Jurkat, Clone E6-1 (cell line): Measurements from ENCODE around the gene CAMTA1.
"Not testable (repeated sequence)": the region's sequence is repeated elsewhere in the genome, so short reads cannot be mapped to it uniquely, and the experiment has no call there.

Experiments
- DNase-seq: peaks from one replicate; pipeline ENCODE4 v3.0.0-alpha.2; 2011; ENCODE audit warnings: low read depth, low spot score
- H3K4me3 ChIP-seq: 2 replicates; pipeline ENCODE4 v1.5.1; 2011; ENCODE audit warnings: mild to moderate bottlenecking, low read length, control low read depth, moderate library complexity

The CAMTA1 gene

GRCh38 chr1:7380712-7381111, 595.5 kb downstream of the CAMTA1 start:
- H3K4me3 ChIP-seq, result no peak overlapping the region
- no peak for DNase-seq

GRCh38 chr1:7381729-7382128, 596.5 kb downstream of the CAMTA1 start:
- not testable (repeated sequence) for DNase-seq, H3K4me3 ChIP-seq

DNA sequence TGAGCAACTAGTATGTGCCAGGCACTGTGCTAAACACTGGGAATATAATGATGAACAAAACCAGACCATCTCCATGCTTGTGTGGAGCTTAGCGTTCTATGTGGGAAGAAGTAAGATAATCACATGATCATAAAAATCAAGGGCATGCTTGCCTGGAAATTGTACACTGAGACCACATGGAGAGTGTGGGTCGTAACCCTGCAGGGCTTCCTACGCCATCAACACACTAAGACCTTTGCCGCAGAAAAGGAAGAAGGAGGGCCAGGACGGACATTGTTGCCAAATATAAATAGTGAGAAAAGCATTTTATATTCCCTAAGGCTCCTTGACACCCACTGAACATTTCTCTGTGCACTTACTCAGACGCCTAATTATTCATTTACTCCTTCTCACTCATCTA, 597.7 kb downstream of the CAMTA1 start:
- no peak for DNase-seq
- no peak overlapping the region for H3K4me3 ChIP-seq

DNA sequence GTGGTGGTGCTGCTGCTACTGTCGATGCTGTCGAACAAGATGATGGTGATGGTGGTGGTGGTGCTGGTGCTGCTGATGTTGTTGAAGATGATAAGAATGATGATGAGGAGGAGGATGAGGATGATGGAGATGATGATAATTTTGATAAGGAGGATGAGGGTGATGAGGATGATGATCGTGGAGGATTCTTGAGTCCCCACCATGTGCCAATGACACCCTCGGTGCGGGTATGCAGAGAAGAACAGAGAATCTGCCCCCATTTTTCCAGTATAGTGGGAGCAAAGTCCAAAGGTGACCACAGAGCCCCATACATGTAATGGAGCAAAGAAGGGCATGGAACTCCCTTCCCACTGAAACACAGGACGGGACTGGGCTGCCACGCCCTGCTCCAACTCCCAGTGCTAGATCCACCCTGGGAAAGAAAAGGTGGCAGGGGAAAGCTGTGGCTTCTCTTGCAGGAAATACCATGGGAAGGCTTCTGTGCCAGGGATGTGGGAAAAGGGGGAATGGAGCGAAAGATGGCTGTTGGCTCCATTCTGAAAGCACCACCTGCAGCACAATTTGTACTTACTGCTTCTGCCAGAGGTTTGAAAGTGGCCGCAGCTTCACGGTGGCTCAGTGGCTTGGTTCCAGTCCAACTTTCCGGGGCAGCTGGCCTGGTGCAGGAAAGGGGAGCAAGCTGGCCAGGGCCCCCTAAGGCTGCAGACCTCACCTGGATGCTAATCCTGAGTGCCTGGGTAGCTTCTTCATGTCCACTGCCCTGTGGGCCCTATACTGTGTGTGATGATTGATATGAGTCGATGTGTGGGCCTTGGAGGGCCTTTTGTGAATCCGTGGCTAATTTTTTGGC, 598.6 kb downstream of the CAMTA1 start:
- DNase-seq, result no peak
- H3K4me3 ChIP-seq, result no peak overlapping the region

DNA sequence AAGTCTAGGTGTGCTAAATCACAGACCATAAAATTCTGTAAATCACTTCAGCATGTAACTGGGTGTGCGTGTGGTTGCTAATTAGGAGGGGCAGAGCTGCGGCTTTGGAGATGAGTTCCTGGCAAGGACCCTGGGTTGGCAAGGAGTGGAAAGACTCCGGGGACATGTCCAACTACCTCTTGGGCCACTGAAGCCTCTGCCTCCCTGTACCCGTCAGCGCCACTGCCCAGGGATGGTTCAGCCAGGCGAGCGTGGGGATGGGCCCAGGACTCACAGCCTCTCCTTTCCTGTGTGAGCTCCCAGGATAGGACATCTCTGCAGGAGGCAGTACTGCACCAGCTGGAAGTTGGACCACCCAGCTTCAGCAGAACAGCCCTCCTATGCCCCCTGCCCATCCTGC, 599.4 kb downstream of the CAMTA1 start:
- no peak overlapping the region for H3K4me3 ChIP-seq
- no peak for DNase-seq

DNA sequence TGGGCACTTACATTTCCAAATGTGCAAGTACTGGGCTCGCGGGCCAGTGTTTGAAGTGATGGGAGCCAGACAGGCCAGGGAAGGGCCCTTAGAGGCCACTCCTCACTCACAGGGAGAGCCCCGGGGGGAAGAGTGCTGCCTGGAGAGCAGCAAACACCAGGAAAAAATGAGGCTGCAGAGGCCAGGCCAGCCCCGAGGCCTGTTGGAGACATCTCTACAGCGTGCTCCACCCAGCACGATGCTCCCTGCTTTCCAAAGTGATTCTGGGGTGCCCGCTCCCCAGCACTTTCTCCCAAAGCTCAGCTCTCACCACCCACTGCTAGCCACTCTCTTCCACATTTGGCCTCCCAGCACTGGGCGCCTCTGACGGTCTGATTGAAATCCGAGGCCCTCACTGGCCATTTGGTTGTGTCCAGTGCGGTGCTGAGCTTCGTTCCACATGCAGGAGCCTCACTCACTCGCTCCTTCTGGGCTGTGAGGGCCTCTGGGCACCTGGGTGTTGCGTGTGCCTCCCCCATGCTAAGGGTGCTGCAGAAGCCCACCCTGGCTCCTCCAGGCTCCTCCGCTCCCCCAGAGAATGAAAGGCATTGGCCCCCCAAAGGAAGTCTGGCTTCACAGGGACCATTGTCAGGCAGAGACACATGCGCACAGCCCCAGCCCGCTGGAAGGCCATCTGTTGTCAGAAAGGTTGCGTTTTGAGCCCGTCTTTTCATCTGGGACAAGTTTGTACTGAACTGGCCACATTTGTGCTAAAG, 600.4 kb downstream of the CAMTA1 start:
- no peak overlapping the region for H3K4me3 ChIP-seq
- no peak for DNase-seq

DNA sequence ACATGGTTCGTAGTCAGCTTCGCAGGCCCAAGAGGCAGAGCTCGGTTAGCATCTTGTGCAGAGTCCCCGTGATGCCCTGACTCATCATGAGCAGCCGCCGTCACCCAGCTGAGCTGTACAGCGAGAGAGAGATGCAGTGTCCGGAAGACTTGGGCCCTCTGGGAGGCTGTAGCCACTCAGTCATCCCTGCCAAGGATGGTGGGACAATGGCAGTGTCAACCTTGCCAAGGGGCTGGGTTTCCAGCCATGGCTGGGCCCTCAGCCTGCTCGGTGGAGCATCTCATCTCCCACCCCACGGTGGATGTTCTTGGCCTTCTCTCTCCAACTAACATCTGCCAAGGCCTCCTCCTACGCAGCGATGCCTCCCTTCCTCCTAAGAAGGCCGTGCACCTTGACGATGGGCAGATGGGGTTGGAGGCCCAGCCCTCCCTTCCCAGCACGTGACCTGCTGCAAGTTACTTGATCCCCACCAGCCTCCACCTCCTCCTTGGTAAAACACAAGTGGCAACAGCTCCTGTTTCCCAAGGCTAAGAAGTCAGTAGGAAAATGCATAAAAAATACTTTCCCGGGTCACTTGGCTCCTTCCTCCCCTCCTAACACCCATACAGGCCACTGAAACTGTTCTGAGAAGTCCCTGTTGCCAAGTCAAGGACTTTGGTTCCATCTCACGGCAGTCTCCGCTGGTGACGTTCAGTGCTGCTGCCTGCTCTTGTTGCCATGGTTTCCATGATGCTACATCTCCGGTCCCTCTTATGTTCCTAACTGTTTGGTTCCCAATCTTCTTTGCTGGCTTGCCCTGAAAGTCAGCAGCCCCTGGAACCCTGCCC, 601.2 kb downstream of the CAMTA1 start:
- DNase-seq, result no peak
- no peak overlapping the region for H3K4me3 ChIP-seq

GRCh38 chr1:7387053-7387927, 602.0 kb downstream of the CAMTA1 start:
- no peak for DNase-seq

GRCh38 chr1:7388141-7388487, 602.9 kb downstream of the CAMTA1 start:
- H3K4me3 ChIP-seq, result no peak overlapping the region
- no peak for DNase-seq

More at GRCh38 chr1:7387053-7387927, 602.0 kb downstream of the CAMTA1 start:
- no peak overlapping the region for H3K4me3 ChIP-seq

DNA sequence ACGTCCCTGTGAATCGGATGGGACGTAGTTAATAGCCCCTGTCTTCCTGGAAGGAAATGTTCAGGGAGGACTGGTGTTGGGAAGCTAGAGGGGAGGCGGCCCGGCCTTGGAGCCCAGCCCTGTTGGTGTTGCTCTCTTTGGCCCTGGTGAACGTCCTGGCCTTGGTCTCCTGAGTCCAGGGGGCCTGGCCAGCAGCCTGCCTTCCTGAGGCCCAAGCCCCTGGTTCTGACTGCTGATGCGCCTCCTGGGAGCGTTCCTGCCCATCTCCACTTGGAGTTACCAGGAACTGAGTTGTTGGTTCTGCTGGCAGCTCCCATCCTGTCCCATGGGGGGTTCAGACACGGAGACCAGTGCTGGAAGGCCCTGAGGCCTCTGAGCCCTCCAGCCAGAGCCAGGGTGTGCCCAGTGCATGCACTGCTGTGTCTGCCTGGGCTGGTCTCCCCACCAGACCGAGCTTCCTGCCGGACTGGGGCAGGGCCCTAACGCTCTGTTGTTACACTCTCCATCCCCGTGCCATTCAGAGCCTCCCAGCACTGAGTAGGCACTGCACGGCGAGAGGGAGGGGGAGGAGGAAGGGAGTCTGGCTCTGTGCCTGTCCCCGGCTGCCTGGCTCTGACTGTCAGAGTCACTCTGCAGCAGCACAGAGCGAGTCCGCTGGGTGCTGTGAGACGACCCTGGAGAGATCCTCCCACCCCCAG, 603.4 kb downstream of the CAMTA1 start:
- DNase-seq, result no peak
- H3K4me3 ChIP-seq, result no peak overlapping the region

GRCh38 chr1:7389201-7389905, 604.1 kb downstream of the CAMTA1 start:
- no peak overlapping the region for H3K4me3 ChIP-seq
- DNase-seq, result no peak

DNA sequence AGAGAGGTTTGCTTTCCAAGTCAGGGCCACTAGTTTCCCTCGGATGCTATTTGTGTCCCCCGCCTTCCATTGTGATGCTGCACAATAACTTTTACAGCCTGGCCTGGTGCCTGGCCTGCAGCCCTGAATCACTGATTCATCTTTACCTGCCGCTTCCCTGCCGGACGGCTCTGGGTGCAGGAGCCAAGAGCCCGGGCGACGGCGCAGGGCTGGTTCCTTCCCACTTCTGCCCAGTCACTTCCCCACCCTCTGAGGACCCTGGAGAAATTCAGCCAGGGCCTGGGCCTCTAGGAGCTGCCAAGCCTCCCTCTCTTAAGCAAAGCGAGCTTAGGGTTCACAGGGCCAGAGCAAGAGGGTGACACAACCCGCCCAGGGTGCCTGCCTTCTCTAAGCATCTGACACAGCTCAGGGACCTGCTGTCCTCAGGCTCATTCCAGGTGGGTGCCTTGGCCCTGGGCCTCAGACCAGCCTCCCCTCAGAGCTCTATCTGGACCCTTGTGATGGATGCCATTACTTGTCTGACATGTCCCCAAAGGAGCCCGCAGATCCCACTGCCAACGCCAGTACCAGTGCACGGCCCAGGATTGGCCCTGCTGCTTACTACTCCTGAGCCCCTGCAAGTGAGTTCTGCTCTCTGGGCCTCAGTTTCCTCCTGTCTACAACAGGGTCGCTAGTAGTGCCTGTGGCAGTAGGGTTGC, 604.8 kb downstream of the CAMTA1 start:
- H3K4me3 ChIP-seq, result no peak overlapping the region
- DNase-seq, result no peak

DNA sequence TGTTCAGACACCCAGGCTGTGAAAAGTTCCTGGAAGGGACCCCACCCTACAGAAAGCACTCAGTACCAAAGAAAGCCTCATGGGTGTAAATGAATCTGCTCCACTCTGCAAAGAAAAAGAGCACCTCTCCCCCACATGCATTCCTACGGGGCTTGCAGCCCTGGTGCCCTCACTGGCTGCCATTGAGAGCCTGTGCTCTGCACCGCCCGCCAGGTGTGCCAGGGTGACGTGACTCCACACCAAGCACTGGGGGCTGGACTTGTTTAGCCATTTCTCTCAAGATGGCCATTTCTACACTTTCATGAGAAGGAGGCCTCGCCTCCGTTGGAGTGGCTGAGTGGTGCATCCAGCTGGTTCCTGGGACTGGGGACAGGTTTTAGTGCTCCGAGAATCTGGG, 605.3 kb downstream of the CAMTA1 start:
- H3K4me3 ChIP-seq, result no peak overlapping the region
- DNase-seq, result no peak

DNA sequence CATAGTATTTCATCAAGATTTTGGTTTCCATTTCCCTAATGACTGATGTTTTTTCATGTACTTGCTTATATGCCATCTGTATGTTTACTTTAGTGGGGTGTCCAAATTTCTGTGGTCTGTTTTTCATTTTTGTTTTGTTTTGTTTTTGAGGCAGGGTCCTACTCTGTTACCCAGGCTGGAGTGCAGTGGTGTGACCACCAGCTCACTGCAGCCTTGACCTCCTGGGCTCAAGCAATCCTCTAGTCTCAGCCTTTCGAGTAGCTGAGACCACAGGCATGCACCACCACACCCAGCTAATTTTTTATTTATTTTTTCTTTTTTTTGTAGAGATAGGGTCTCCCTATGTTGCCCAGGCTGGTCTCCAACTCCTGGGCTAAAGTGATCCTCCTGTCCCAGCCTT, 607.9 kb downstream of the CAMTA1 start:
- DNase-seq, result no peak
- no peak overlapping the region for H3K4me3 ChIP-seq

GRCh38 chr1:7395251-7395650, 610.0 kb downstream of the CAMTA1 start:
- H3K4me3 ChIP-seq, result no peak overlapping the region
- no peak for DNase-seq

DNA sequence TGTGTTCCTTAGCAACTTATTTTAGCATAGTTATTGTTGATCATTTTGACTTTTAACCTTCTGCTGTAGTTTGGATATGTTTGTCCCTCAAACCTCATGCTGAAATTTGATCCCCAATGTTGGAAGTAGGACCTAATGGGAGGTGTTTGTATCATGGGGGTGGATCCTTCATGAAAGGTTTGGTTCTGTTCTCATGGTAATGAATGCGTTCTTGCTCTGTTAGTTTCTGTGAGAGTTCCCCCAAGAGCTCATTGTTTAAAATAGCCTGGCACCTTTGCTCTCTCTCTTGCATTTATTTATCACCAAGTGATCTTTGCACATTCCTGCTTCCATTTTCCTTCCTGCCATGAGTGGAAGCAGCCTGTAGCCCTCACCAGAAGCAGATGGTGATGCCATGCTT, 613.7 kb downstream of the CAMTA1 start:
- DNase-seq, result no peak
- H3K4me3 ChIP-seq, result no peak overlapping the region

DNA sequence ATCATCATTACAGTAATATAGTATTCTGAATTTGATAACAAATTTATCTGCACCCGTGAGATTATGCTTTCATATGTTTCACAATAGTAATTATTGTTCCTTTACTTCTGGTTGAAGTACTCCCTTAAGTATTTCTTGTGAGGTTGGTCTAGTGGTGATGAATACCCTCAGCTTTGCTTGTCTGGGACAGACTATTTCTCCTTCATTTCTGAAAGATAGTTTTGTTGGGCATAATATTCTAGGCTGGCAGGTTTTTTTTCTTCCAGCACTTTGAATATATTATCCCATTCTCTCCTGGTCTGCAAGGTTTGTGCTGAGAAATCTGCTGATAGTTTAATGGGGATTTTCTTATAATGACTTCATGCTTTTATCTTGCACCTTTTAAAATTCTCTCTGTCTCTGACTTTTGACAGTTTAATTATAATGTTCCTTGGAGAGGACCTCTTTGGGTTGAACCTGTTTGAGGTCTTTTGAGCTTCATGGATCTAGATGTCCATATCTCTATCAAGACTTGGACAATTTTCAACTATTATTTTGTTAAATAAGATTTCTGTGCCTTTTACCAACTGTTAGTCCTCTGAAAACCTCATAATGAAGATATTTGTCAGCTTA, 614.4 kb downstream of the CAMTA1 start:
- no peak for DNase-seq
- no peak overlapping the region for H3K4me3 ChIP-seq
